Kidney capillary endothelial cell (primary cell): ENCODE results near the gene TMEM108.
A peak's percentile ranks its signal among the peaks of the same experiment; 100 is the strongest.
"Not testable (repeated sequence)": the region's sequence is repeated elsewhere in the genome, so short reads cannot be mapped to it uniquely, and the experiment has no call there.

Experiments
- DNase-seq: peaks from one replicate; pipeline ENCODE4 v3.0.0-alpha.2; 2018; ENCODE audit warnings: low spot score

Gene TMEM108

DNA sequence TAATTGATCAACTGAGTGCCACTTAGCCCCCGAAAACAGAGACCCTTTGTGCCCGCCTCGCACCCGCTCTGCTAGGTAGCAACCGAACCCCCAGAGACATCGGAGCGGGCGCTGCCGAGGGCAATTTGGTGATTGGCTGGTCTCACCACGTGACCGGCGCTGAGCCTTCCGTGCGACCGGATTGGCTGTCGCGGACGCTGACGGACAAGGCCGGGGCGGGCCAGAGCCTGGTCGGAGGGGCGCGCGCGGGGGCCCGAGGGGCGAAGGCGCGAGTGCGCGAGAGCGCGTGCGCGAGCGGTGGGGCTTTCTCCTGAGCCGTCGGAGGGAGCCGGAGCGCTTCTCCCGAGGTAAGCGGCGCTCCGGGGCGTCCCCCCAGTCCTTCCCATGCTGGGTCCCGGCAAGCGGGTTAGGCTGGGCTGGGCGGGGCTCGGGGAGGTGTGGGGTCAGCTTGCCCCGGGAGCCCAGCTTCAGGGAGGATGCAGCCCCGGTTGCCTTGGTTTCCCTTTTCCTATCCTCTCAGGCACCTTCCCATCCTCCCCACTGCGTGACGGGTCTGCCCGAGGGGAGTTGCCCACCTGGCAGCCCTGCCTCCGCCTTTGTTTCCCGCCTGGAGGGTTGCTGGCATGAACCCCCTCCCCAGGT, at the start of gene TMEM108:
TMEM108 (plus strand) TSS at position 303 of the 642 bp plus-strand sequence.
- peak; percentile 40 for DNase-seq

DNA sequence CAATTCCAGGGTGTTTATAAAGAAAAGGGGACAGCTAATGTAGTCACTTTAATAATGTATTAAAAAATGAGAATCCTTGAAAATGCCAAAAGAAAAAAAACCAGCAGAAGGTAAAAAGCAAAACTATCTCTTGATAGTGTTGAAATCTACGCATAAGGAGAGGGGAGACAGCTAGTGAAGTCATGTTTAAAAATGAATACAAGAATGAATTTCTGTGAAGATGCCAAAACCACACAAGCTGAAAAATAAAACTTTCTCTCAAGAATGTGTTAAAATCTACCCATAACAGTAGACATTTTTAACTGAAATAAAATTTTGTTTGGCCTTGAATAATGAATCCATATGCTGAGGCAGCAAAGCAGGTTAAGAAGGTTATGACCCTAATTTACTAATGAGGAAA, 42.2 kb upstream of the TMEM108 start:
- DNase-seq = no peak

DNA sequence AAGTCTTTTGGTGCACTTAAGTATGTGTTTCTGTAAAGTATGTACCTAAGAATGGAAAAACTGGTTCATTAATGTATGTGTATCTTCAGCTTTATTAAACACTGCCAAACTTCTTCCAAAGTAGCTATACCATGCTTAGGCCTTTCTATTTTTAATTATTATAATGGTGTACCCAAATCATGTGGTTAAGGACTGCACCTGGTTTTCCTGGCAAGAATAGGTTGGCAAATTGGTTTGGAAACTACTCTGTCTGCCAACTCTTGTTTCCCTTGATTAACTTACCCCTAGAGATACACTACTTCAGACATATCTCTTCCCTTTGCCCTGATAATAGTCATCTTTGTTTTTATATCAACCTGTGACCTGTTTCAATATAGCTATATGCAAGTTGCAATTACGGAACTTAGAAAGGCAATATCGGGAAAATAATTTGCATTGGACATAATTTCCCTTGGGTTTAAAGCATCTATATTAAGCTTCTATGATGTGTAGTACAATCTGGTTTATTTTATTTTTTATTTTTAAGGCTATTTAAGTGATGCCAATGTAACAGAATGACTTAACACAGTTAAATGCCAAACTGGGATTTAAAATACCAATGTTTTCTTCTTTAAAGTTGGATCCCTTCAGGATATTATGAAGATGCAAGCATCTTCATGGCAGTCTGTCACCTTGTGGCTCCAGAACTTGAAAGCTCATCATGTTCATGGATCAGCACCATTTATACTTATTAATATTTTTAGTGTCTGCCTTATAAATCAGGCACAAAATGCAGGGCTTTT, 40.6 kb upstream of the TMEM108 start:
- no peak for DNase-seq

DNA sequence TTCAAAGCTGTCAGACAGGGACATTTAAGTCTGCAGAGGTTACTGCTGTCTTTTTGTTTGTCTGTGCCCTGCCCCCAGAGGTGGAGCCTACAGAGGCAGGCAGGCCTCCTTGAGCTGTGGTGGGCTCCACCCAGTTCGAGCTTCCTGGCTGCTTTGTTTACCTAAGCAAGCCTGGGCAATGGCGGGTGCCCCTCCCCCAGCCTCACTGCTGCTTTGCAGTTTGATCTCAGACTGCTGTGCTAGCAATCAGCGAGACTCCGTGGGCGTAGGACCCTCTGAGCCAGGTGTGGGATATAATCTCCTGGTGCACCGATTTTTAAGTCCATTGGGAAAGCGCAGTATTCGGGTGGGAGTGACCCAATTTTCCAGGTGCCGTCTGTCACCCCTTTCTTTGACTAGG, 33.2 kb upstream of the TMEM108 start:
- not testable (repeated sequence) for DNase-seq

GRCh38 chr3:133007601-133008000, 30.6 kb upstream of the TMEM108 start:
- no peak for DNase-seq

GRCh38 chr3:133014325-133014724, 23.9 kb upstream of the TMEM108 start:
- DNase-seq = no peak

DNA sequence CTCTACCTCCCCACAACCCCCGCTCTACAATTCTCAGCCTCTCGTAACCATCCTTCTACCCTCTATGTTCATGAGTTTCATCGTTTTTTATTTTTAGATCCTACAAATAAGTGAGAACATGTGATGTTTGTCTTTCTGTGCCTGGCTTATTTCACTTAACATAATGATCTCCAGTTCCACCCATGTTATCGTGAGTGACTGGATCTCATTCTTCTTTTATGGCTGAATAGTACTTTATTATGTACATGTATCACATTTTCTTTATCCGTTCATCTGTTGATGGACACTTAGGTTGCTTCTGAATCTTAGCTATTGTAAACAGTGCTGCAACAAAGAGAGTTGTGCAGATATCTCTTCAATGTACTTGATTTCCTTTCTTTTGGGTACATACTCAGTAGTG, 22.6 kb upstream of the TMEM108 start:
- not testable (repeated sequence) for DNase-seq

GRCh38 chr3:133016838-133017309, 21.3 kb upstream of the TMEM108 start:
- no peak for DNase-seq

DNA sequence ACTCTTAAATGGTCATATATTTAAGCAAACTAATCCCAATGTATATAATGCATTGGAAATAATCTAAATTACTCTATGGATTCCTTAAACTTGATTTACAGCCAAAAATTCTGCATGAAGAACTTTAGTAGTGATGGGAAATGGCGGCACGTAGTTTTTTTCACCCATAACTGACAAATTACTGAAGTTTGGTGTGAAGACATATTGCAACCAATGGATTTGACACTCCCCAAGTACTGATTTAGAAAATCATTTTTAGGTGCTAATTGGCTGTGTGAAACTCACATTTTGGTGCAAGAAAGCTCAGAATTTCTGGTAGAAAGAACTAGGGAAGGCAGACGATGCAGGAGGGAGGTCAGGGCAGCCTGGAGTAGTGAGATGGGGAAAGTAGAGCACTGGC, 19.3 kb upstream of the TMEM108 start:
- DNase-seq = no peak

DNA sequence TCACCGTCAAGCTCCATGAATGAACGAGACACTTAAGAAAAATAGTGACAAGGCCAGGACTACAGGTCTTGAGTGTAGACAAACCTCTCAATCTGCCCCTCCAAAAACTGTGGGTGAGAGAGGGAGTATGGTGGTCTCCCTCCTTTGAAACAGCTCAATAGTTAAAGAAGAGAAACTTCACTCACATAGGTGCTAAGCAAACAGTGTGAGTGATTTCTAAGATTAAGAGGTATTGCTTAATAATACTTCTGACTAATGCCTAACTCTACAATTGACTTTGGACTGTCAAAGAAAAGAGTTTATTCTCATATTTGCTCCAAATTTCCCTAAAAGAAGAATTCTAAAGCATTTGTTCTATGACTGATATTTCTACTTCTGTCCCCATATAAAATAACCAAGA, 17.0 kb upstream of the TMEM108 start:
- no peak for DNase-seq

DNA sequence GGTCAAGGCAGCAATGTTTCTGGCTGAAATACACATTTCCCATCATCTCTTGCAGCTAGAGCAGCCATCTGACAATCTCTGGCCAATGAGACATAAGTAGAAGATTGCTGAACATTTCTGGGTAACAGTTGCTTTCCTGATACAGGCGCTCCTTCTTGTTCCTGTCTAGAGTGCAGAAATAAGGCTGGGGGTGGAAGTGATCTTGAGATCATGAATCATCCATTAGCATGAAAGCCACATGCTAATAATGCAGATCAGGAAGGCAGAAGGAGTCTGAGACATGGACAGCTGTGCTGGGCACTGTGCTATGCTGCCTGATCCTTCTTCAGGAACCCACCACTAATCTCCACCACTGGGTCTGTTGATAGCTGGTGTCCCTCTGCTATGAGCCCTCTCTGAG, 14.8 kb upstream of the TMEM108 start:
- no peak for DNase-seq

DNA sequence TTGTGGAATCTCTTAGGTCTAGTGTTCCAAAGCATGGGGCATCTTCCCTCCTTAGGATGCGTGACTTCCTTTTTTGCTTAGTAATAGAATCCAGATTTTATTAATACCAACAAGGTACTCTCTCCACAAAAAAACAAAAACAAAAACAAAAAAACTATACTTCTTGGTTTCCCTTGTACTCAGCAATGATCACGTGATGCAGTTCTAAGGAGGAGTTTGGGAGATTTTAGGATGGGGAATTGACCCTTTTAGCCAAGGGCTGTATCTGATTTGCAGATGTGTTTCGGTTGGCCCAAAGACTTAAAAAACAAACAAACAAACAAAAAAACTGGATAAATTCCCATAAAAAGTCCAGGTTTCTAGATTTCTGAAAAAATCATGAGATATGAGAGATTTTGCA, 12.6 kb upstream of the TMEM108 start:
- no peak for DNase-seq

DNA sequence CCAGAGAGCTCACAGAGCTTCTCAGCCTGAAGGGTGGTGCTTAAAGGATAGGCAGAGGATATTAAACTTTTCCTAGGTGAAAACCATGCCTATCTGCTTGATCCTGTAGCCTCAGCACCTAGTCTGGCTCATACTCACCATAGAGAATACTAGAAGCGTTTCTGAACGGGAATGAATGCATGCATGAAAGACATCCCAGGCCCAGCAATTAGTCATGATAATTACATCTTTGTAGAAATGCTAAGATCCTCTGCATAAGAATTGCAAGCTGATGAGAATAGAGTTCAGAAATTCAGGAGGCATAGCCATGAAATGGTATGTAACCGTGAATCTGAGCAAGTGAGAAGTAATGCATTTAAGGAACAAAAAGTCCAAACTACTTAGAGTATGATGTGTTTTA, 5.9 kb upstream of the TMEM108 start:
- DNase-seq = no peak

- no peak for DNase-seq
Observed at GRCh38 chr3:133037436-133037835, 755 bp upstream of the TMEM108 start.

DNA sequence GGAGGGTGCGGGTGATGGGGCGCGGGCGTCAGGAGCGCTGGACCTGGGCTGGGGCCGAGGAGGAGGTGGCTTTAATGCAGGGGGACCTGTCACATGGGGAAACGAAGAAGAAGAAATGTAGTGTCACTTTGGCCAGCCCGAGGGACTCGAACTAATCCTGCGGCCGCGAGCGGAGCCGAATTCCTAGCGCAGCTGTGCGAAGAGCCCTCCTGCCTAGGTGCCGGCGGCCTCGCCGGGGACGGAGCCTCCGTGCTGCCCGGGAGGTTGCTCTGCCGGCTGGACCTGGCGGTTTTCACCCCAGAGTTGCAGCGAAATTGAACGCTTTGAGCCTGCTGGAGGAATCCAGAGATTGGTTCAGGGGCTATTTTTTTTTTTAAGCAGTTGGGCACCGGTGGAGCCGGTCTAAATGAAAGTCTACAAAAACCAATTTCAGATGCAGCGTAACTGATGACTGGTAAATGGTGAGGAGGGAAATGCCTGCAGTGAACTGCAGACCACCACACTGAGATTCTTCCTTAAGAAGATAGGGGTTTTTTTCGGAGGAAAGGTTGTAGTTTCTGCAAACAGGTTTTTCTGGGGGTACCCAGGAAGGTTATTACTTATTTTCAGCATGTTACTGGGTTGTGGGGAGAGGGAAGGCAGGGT, 662 bp downstream of the TMEM108 start:
- DNase-seq = no peak

- DNase-seq = peak; percentile 70
Observed at GRCh38 chr3:133040696-133041523, 2.7 kb downstream of the TMEM108 start.

- DNase-seq = no peak
Observed at GRCh38 chr3:133041524-133041829, 3.3 kb downstream of the TMEM108 start.

DNA sequence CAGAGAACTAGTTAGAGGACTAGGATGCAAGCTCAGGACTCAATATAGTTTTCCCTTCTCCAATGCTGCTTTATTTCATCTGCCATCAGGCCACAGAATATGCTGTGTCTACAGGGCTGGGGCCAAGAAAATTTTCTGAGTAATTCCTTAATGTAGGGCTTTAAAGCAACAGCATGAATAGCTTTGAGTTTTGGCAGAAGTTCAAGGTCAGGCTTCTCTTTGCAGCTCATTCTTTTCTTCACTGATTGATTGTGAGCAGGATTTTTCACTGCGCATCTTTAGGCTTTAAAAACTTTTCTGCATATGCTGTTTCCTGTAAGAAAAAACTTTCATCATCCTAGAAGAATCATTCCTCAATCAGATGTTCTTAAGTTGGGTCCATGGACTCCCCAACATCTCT, 4.6 kb downstream of the TMEM108 start:
- DNase-seq = no peak

DNA sequence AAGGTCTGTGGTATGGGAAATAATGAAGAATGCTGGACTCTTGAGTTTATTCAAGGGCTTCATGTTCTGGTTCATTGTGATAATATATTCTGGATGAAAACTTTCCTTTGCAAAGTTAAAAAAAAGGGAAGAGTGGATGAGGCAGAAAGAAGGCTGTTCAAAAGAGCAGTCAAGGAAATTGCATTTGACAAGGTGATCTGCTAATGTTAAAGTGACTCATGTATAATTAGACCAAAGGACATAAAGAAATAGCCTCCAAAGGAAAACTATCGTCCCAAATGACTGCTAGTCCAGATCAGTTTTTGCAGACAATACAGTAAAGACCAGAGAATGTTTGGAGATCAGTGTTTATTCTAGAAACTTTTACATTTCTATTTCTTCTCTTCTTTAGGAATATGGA, 9.8 kb downstream of the TMEM108 start:
- DNase-seq = no peak

DNA sequence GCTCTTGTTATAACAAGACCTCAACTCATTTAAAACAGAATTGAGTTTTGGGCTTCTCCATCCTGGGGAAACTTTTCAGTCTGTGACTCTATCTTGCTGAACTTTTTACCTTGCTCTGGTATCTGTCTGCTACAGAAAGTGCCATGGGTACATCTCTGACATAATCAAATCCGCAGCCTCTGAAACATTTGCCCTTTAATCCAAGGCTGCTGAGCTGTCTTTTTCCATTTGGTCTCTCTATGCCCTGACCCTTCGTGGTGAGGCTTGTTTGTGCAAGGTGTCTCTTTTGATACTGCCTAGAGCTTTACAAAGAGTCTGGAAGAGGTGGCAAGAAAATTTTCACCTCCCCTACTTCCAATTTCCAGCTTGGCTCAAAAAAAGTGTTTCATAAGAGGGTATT, 11.3 kb downstream of the TMEM108 start:
- no peak for DNase-seq

DNA sequence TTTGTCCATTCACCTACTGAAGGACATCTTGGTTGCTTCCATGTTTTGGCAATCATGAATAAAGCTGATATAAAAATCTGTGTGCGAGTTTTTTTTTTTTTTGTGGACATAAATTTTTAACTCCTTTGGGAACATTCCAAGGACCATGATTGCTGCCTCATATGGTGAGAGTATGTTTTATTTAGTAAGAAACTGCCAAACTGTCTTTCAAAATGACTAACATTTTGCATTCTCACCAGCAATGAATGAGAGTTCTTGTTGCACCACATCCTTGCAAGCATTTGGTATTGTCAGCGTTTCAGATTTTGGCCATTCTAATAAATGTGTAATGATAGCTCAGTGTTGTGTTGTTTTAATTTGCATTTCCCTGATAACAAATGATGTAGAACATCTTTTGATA, 12.7 kb downstream of the TMEM108 start:
- DNase-seq = no peak

GRCh38 chr3:133053532-133053931, 15.3 kb downstream of the TMEM108 start:
- no peak for DNase-seq
